Adrenal gland (tissue), 12 donors: ENCODE data around the gene GOT1. TPM values are rescaled to one million over a fixed set of nuclear protein-coding genes. Genes with fewer than 3 reads are reported as not detected.

Experiments
- DNase-seq, 7 donors: peaks; one replicate each; pipeline ENCODE4 v3.0.0-alpha.2; 2019 to 2020
- H3K27ac ChIP-seq, 5 donors: fragments of 200-600 bp; sonication (generic) in 4 of 5; 1 replicate in 3 of 5; 2 replicates in 2 of 5; pipeline versions ENCODE4 v1.5.1 to v1.8.0; 2016 to 2020; ENCODE audit warnings: mild to moderate bottlenecking in 1 of 5
- H3K27me3 ChIP-seq: fragments of 200-600 bp; 2 replicates; pipeline ENCODE4 v1.8.0; 2021
- H3K36me3 ChIP-seq, 2 donors: fragments of 200-600 bp; replicated peaks in 1 of 2; 1 replicate in 1 of 2; 2 replicates in 1 of 2; pipeline versions ENCODE4 v1.5.1 to v1.8.0; 2018 to 2022
- H3K4me1 ChIP-seq, 2 donors: fragments of 200-600 bp; replicated peaks in 1 of 2; 1 replicate in 1 of 2; 2 replicates in 1 of 2; pipeline versions ENCODE4 v1.5.1 to v1.8.0; 2018 to 2021
- H3K4me3 ChIP-seq, 4 donors: fragments of 200-600 bp; sonication (generic) in 3 of 4; one replicate each; pipeline ENCODE4 v1.5.1; 2016 to 2018
- H3K9me3 ChIP-seq, 3 donors: fragments of 200-600 bp; sonication (generic) in 1 of 3; replicated peaks in 1 of 3; 1 replicate in 2 of 3; 2 replicates in 1 of 3; pipeline versions ENCODE4 v1.5.1 to v1.8.0; 2016 to 2021
- POLR2A ChIP-seq, 2 donors: fragments of 450-650 bp; IDR thresholded peaks; one replicate each; pipeline ENCODE4 v1.6.1; 2017; ENCODE audit warnings: antibody characterized with exemption in 2 of 2, mild to moderate bottlenecking in 2 of 2, moderate library complexity in 1 of 2
- WGBS, 4 donors: extraction: QIAGEN DNeasy Blood & Tissue Kit in 2 of 4; methylation state at CpG; one replicate each; pipeline versions ENCODE4 v1.1.5 to v1.1.7; 2013 to 2017; 5-methylcytosine and 5-hydroxymethylcytosine counted together
- intact Hi-C, 2 donors: fragments of 100-400 bp; cut with DNase I; formaldehyde crosslinking; loops; one replicate each; pipeline versions ENCODE4 v1.14.1 to v1.15.0; 2022 to 2023
- polyA plus RNA-seq, 3 donors: library from polyadenylated mRNA; stranded (reverse); fragments of 200-250 nt in 2 of 3; fragments of 350-450 nt in 1 of 3; fragmentation: Illumina TruSeq in 1 of 3; extraction: RNeasy Lipid Tissue Mini Kit (QIAGEN cat#74804) in 1 of 3; gene quantifications; one replicate each; pipeline ENCODE4 v1.2.3, GENCODE V29; 2013 to 2014
- total RNA-seq, 9 donors: library from RNA; depleted of rRNA in 4 of 9; stranded (reverse); fragments of >200 nt in 4 of 9; fragments of 120-200 nt in 1 of 9; fragmentation: NEBNext Ultra II Directional in 1 of 9; extraction: Animal tissue kit (Norgen Biotek cat#: 25700) in 1 of 9; gene quantifications; one replicate each; pipeline versions ENCODE4 v1.1.0 to v1.2.4, GENCODE V29; 2013 to 2023
- TF ChIP-seq, protein P1 (sequence below), 6 experiments: fragments of 450-650 bp in 4 of 6; fragments of 200-600 bp in 2 of 6; sonication (generic) in 1 of 6; IDR thresholded peaks; 1 replicate in 5 of 6; 2 replicates in 1 of 6; pipeline versions ENCODE4 v1.5.1 to v1.8.0; 2016 to 2021; ENCODE audit warnings: antibody characterized with exemption in 6 of 6, mild to moderate bottlenecking in 2 of 6, moderate library complexity in 1 of 6
- donor health status: healthy with polysubstance abuse.
- donor health status: Bipolar disorder and iron deficiency.
- donor health status: DM: yes; HTN: yes; CAD: no.
- donor health status: DM: no; HTN: no; CAD: no.
- donor health status: DM: no; HTN: no; CAD: no.
- donor health status: DM: yes; HTN: yes; CAD: no.

GOT1 gene
- total and polyA plus RNA-seq, 12 donors, result 10.7 to 139 (median 29.8) TPM

DNA sequence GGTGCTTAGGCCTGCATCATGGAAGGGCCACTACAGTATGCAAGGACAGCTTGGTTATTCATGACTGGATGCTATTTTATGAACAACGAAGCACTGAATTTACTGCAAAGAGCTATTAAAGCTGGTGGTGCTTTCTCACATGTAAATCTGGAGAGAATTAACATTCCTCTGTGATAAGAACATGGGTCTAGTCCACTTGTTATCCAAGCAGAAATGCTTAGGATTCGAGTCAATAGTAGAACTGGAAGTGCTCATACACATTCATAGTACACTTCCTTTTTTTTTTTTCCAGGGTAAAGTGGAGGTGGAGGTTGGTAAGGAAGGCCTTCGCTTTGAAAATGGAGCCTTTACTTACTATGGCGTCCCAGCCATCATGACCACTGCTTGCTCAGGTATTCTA, 66.3 kb downstream of the GOT1 start:
- no peaks in the 10 kb centered on the region for H3K27me3 ChIP-seq
- intact Hi-C loops, result no loop called here
- WGBS, 4 donors, result 76 to 86% (median 81%) methylated on average over 4 of the region's 4 CpGs

DNA sequence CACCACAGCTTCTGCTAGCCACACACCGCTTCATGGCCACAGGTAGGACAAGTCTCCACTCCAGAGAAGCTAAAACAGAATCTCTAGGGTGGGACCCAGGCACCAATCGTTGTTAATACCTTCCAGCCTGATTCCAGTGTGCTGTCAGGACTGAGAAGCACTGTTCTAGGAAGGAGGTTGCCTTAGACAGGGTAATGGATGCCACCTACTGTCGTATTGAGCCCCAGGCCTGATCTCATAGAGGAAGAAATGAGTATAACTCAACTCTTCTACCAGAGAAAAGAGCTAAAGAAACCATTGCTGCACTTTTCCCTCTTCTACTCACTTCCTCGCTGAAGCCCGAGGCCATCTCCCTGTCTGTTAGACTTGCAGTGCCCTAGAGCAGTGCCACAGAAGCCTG, 69.5 kb downstream of the GOT1 start:
- no peaks in the 10 kb centered on the region for H3K9me3 ChIP-seq
- WGBS, 4 donors, result 64 to 85% (median 74%) methylated on average over 5 of the region's 5 CpGs

More for the DNA sequence above, 66.3 kb downstream of the GOT1 start:
- TF ChIP-seq, protein P1, sequence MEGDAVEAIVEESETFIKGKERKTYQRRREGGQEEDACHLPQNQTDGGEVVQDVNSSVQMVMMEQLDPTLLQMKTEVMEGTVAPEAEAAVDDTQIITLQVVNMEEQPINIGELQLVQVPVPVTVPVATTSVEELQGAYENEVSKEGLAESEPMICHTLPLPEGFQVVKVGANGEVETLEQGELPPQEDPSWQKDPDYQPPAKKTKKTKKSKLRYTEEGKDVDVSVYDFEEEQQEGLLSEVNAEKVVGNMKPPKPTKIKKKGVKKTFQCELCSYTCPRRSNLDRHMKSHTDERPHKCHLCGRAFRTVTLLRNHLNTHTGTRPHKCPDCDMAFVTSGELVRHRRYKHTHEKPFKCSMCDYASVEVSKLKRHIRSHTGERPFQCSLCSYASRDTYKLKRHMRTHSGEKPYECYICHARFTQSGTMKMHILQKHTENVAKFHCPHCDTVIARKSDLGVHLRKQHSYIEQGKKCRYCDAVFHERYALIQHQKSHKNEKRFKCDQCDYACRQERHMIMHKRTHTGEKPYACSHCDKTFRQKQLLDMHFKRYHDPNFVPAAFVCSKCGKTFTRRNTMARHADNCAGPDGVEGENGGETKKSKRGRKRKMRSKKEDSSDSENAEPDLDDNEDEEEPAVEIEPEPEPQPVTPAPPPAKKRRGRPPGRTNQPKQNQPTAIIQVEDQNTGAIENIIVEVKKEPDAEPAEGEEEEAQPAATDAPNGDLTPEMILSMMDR (IDR thresholded peaks at IDR 0.05), result no peak
- no peak for TF ChIP-seq POLR2A (IDR thresholded peaks at IDR 0.05)
- H3K4me1 ChIP-seq, result no peaks in the 10 kb centered on the region
- no peaks in the 10 kb centered on the region for H3K36me3 ChIP-seq
- H3K9me3 ChIP-seq, result no peaks in the 10 kb centered on the region
- no peak for DNase-seq
- H3K27ac ChIP-seq, result no peak overlapping the region
- H3K4me3 ChIP-seq, result no peak overlapping the region

DNA sequence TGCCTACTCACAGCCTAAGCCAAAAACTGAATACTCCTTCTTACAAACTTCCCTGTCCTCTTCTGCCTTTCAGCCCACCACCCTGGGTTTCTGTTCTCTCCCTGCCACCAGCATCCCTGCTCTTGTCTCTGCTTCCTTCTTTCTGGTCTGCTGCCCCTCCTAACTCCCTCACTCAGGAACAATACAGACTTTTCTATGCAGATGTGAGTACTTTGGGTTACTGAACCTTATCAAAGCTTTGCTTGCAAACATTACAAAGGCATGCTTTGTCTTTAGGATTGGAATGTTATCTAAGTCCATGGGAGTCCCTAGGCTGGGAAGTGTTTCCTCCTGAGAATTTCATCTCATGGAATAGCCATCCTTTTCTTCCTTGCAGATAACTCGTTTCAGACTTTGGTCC, 72.3 kb downstream of the GOT1 start:
- TF ChIP-seq, protein P1 (IDR thresholded peaks at IDR 0.05), result no peak
- no peak for TF ChIP-seq POLR2A (IDR thresholded peaks at IDR 0.05)

More for the DNA sequence above, 69.5 kb downstream of the GOT1 start:
- Histone ChIP-seq H3K27ac (no peak overlapping the region), H3K4me1 (no peaks in the 10 kb centered on the region), H3K27me3 (no peaks in the 10 kb centered on the region), H3K36me3 (no peaks in the 10 kb centered on the region), H3K4me3 (no peak overlapping the region)
- no peak for TF ChIP-seq POLR2A (IDR thresholded peaks at IDR 0.05)
- TF ChIP-seq, protein P1 (IDR thresholded peaks at IDR 0.05), result no peak
- intact Hi-C loops, result no loop called here
- no peak for DNase-seq

DNA sequence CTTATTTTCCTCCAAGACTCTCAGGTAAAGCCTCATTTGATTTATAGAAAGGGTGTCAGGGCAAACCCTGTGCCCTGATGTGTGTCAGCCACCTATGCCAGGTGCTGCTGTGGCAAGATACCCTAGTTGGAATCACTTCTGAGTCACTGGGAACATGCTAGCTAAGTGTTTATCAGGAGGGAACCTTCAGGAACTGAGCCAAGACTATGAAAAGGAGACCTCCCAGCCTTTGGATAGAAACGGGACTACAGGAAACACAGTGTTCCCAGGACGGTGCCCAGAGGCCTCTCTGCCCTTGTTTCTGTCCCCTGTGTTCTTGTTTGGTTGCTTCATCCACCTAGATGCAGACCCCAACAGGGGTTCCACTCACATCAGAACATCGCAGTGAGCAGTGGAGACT, 72.7 kb downstream of the GOT1 start:
- Histone ChIP-seq H3K36me3 (no peaks in the 10 kb centered on the region), H3K4me1 (no peaks in the 10 kb centered on the region), H3K4me3 (no peak overlapping the region), H3K27me3 (no peaks in the 10 kb centered on the region), H3K9me3 (no peaks in the 10 kb centered on the region), H3K27ac (no peak overlapping the region)
- 43 to 76% (median 50%) methylated on average over 3 of the region's 3 CpGs for WGBS, 4 donors
- no peak for TF ChIP-seq POLR2A (IDR thresholded peaks at IDR 0.05)
- TF ChIP-seq, protein P1 (IDR thresholded peaks at IDR 0.05), result no peak
- no peak for DNase-seq
- intact Hi-C loops, result no loop called here

More for the DNA sequence above, 72.3 kb downstream of the GOT1 start:
- WGBS, 4 donors, result 58 to 69% (median 67%) methylated on average over 1 of the region's 1 CpG
- no peak for DNase-seq
- Histone ChIP-seq H3K9me3 (no peaks in the 10 kb centered on the region), H3K27ac (no peak overlapping the region), H3K4me1 (no peaks in the 10 kb centered on the region), H3K27me3 (no peaks in the 10 kb centered on the region), H3K36me3 (no peaks in the 10 kb centered on the region), H3K4me3 (no peak overlapping the region)
- intact Hi-C loops, result no loop called here
